ENCODE results near the gene SNRNP200.

The SNRNP200 gene

DNA sequence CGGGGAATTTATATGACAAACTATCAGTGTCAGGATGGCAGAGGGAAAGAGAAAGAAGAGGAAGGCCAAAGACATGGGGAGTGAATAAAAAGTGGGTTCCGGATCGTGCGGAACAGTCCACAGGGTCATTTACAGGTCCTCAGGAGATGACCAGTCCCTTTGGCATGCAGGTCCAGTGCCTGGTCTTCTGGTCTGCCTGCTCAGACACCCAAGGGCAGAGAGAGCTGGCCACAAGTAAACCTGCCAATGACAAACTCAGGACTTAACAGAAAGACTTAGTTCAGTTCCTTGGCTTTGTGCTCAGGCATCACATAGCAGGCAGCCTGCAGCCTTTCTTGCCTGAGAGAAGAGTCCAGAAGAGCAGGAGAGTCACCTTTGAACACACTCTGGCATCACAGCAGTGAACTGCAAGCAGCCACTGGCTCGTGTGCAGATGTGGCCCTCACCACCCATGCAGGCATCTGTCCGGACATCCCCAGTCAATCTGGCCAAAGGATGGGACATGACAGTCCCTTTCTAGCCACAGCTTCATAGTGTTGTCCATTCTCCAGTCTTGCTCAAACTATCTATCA, 53.5 kb downstream of the SNRNP200 start:
- DNase-seq (ENCODE audit: low read depth in 2 of 2) = no peak

DNA sequence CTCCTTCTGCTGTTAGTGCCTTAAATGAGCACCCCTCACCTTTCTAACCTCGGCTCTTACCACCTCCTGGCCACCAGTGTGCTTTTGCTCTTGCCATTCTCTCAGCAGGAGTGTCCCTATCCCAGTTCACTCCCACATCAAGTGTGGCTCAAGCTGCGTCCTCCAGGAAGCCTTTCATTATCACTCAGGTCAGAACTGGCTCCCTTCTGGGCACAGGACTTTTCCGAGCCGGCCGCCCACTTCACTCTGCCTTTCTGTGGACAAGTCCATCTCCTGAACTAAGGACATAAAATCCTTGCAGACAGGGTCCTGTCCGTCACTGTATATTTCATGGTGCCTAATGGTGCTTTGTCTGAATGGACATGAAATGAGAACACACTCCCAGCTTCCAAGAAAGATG, 55.2 kb downstream of the SNRNP200 start:
- no peak for DNase-seq (ENCODE audit: low read depth in 2 of 2)

DNA sequence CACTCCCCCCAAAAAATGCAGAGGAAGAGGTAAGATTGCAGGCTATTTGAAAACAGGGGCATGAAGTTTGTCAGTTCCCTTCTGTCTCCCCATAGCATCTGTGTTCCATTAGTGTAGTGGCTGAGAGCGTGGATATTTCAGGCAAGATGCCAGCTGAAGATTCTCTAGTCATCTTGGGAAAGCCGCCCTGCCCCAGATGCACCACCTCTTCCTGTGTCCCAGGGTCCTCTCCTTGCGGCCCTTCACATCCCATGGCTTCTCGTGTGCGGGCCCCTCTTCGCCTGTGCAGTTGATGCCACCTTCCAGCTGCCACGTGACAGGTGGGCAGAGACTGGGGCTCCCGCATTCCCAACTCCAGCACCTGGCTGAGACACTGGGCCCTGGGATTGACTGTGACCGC, 55.7 kb downstream of the SNRNP200 start:
- no peak for DNase-seq (ENCODE audit: low read depth in 2 of 2)

DNA sequence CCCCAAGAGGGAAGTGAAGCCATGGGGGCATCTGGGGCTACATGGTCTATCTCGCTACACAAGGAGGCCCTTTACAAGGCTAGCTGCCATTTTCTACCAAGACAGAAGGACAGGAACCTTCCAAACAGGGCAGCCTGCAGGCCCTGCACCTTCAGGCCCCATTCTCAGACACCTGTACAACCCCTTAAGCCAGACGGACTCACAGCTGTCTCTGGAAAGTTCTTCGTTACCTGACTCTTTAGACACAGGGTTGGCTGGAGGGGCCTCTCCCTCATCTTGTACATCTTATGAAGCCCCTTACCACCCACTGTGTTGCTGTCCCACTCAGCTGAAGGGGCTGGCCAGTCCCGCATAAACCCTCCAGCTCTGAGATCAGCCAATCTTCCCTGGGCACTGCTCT, 56.7 kb downstream of the SNRNP200 start:
- no peak for DNase-seq (ENCODE audit: low read depth in 2 of 2)

DNA sequence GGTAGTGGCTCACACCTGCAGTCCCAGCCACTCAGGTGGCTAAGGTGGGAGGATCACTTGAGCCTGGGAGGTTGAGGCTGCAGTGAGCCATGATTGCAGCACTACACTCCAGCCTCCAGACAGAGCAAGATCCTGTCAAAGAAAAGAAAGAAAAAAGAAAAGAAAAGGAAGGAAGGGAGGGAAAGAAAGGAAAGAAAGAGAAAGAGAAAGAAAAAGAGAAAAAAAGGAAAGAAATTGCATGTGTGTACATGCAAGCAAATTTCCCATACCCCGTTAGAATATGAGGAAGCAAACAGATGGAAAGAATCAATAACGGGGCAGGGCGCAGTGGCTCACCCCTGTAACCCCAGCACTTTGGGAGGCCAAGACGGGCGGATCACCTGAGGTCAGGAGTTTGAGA, 57.5 kb downstream of the SNRNP200 start:
- no peak for DNase-seq (ENCODE audit: low read depth in 2 of 2)

DNA sequence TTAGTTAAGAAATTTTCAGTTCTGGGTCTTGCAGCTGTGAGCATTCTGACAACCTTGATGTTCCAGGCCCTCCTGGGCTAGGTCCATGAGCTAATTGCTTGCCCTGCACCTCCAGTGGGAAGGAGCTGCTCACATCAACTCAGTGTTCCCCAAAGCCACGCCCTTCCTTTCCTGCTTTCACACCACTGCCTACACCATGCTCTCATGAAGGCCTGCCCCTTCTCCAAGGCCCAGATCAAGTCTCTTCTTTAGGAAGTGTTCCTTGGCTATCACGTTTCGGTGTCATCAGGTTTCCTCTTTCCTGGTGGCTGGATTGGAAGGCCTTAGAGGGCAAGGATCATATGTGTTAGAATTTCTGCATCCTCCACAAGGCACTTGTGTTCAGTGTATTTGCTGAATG, 58.3 kb downstream of the SNRNP200 start:
- no peak for DNase-seq (ENCODE audit: low read depth in 2 of 2)

DNA sequence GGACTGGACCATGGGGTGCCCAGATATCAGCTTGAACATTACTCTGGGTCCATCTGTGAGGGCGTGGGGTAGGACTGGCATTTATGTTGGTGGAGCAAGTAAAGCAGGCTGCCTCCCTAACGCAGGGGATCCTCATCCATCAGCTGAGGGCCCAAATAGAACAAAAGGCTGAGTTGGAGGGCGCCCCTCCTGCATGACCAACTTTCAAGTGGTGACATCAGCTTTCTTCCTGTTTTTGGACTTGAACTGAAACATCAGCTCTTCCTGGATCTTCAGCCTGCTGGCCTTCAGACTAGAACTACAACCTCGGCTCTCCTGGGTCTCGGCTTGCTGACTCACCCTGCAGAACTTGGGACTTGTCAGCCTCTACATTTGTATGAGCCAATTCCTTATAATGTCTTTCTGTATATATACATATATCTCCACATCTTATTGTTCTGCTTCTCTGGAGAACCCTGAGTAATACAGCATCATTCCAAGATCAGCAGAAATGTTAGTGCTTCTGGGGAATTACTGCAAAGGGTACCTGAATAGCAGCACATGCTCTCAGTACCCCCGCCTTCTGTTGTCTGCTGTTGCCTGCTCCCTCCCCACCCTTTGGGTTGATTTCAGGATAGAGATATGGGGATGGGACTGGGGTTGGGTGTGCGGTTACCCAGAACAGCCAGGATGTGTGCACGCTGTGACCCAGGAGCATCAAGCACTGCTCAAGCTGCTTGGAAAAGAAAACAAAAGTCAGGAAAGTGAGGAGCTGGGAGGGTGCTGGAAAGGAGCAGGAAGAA, 59.5 kb downstream of the SNRNP200 start:
- DNase-seq (ENCODE audit: low read depth in 2 of 2) = no peak

DNA sequence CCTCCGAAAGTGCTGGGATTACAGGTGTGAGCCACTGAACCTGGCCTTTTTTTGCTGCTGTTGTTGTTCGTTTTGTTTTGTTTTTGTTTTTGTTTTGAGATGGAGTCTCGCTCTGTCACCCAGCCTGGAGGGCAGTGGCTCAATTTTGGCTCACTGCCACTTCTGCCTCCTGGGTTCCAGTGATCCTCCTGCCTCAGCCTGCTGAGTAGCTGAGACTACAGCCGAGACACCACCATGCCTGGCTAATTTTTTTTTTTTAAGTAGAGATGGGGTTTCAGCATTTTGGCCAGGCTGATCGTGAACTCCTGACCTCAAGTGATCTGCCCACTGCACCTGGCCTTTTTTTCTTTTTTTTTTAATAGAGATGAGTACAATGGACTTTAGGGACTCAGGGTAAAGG, 61.5 kb downstream of the SNRNP200 start:
- no peak for DNase-seq (ENCODE audit: low read depth in 2 of 2)

DNA sequence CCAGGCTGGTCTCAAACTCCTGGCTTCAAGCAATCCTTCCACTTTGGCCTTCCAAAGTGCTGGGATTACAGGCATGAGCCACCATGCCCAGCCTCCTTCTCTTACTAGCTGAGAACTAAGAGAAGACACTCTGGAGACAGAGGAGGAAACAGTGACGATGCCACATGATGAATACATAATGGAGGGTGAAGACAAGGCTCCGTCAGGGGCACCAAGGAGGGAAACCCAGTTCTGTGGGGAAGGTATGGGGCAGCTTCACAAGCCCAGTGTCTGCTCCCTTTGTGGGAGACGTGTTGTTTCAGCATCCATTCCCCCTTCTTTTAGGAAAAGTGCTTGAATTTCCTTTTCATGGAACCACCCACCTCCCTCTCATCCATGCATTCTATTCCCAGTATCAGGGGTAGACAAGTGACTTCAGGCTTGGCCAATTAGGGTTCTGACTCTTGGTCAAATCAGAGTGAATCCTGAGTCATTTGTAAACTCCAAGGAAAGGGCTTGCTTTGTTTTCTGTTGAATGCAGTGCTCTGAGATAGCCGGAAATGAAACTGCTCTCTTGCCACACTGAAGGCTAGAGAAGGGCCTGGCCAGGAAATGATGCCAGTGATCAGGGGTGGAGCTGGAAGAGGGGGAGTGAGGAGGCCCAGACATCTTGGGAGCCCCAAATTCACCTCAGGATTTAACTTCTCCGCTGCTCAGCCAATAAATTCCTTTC, 63.3 kb downstream of the SNRNP200 start:
- DNase-seq (ENCODE audit: low read depth in 2 of 2) = peak in 1 of 2 donors; percentile 21

DNA sequence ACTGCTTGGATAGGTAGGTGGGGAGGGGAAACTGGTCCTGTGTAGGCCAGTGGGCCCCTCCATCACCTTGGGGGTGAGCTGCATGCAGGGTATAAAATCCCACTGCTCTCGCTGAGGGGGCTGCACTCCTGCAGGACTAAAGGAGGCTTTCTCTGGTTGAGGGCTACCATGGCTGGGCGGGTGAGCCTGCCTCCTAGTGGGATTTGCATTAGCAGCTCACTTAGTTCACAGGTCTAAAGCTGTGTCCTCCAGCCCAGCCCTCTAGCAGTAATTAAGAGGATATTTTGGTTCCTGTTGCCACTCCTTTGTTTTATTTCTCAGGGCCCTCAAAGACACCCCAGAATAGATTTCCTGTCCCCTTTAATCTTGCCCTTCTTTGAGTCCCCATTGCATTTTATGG, 64.1 kb downstream of the SNRNP200 start:
- DNase-seq (ENCODE audit: low read depth in 2 of 2) = no peak

DNA sequence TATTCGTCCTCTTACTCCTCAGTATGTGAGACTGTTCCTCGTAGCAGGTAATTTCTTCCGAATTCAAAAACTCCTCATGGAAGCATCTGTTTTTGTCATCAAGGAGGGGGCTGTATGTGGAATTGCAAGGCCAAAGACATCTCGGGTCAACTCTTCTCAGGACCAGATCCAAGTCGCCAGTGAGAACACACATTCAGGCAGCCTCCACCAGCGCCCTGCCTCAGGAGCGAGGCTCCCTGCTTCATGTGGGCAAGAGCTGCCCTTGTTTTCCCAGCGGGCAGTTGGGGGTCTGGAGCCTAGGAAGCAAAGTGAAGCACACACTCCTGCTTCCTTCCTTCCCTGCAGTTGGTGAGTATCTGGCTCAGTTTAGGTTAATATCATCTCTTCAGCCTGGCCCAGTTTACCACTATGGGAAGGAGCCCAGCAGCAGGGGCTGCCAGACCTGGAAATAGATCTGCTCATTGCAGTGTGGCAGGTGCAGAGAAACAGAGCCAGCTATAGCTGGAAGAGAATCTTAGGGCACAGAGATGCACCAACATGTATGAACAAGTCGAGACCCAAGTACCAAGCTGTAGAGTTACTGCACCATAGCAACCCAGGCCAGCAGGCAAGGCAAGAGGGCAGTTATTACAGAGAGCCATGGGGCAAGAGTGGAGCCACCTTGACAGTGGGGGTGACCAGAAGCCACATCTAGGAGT, 64.9 kb downstream of the SNRNP200 start:
- DNase-seq (ENCODE audit: low read depth in 2 of 2) = no peak

DNA sequence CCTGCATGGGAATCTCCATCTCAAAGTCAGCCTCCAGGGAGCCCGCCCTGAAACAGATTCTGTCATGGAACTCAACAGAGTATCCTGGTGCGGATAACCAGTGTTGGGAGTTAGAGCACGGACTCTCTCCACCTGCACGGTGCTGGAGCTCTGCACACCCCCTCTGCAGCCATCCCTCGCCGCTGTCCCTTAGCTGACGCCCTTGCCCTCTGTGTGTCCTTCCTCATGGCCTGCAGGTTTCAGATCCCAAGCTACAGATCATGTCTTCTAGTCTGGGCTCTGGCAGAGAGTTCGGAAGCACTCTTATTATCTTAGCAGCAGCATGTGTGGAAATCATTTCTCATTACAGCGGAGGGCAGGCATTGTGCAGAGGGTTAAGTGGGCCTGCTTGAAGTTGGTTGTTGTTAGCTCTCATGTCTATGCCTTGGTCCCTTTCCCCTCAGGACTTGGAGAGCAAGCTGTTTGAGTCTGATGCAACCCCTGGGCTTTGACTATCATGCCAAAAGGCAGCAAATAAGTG, 65.5 kb downstream of the SNRNP200 start:
- DNase-seq (ENCODE audit: low read depth in 2 of 2) = no peak

DNA sequence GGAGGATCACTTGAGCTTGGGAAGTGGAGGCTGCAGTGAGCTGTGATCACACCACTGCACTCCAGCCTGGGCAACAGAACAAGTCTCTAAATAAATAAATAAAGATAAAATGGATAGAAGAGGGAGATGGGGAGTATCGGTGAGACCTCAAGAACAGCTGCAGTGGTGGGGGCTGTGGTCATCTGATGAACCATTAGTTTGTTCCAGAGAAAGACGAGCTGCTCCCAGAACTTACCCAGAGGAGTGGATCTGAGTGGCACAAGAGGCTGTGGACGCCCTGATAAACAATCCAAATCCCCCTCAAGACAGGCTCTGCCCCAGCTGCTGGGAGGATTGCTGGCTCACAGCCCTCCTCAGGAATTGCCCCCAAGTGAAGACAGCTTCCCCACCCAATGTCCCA, 66.3 kb downstream of the SNRNP200 start:
- DNase-seq (ENCODE audit: low read depth in 2 of 2) = no peak

DNA sequence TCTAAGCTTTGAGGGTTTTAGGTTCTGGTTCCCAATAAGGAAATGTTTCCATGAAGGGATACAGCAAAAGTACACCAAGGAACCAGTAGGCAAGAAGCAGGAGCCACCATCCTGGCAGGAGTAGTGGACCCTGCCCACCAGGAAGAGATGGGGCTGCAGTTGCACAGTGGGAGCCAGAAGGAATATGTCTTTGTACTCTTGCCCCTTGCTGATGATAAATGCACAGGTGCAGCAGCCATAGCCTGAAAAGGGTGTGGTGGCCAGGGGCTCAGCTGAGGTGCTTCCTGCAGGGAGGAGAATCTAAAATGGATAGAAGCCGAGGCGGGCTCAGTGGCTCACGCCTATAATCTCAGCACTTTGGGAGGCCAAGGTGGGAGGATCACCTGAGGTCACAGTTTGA, 67.1 kb downstream of the SNRNP200 start:
- no peak for DNase-seq (ENCODE audit: low read depth in 2 of 2)

DNA sequence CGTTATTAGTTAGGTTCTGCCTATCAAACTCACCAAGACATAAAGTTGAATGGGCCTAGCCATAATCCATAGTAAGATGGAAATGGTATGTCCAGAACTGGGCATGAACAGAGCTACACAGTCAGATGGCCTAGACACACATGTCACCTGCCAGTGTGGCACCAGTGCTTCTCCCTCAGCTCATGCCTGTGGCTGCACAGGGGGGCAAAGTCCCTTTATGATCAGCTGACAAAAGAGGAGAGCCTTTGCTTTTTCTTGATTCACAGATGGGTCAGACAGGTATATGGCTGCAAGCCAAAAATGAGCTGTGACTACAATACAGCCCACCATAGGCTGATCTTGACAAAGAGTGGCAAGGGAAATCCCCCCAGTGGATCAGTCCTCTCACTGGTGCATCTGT, 68.5 kb downstream of the SNRNP200 start:
- no peak for DNase-seq (ENCODE audit: low read depth in 2 of 2)

DNA sequence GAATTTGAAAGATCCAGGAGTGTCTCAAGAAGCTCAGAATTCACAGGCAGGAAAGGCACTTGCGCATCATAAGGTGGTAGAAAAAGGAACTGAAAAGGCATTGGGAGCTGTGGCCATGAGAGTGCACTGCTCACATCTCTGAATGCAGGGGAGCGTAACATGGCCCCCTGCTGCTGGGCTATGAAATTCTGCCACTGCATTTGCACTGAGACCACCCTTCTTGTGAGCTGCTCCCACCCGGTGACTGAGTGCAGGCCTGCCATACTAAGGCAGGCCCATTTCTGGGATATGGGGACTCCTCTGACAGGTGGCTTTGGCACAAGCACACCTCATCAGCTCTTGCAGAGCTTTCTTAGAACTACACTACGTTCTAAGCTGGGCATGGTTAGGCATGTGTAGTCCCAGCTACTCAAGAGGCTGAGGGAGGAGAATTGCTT, 71.4 kb downstream of the SNRNP200 start:
- no peak for DNase-seq (ENCODE audit: low read depth in 2 of 2)

DNA sequence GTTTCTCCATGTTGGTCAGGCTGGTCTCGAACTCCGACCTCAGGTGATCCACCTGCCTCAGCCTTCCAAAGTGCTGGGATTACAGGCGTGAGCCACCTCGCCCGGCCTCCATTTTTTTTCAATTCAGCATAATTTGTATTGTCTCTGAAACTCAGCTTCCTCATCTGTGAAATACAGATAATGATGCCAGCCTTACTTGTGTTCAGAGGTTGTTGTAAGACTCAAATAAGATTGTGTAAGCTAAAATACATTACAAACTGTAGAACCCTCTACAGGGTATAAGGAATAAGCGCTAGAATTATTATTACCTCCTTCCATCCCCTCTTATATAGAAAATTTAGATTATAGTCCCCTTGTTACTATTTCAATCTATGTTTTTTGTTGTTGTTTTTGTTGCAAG, 71.9 kb downstream of the SNRNP200 start:
- no peak for DNase-seq (ENCODE audit: low read depth in 2 of 2)

DNA sequence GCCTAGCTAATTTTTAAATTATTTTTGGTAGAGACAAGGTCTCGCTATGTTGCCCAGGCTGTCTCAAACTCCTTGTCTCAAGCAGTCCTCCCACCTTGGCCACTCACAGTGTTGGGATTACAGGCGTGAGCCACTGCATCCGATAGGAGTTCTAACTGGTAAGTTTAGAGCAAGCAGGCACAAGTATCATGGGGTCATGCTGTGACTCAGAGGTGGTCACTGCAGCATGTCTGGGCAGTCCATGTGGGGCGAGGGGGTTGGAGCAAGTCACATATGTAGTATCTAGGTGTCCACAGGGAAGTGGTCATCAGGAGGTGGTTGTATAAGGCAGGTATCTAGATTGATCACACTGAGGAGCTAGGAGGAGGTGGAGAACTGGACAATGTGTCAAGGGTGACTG, 74.0 kb downstream of the SNRNP200 start:
- no peak for DNase-seq (ENCODE audit: low read depth in 2 of 2)

DNA sequence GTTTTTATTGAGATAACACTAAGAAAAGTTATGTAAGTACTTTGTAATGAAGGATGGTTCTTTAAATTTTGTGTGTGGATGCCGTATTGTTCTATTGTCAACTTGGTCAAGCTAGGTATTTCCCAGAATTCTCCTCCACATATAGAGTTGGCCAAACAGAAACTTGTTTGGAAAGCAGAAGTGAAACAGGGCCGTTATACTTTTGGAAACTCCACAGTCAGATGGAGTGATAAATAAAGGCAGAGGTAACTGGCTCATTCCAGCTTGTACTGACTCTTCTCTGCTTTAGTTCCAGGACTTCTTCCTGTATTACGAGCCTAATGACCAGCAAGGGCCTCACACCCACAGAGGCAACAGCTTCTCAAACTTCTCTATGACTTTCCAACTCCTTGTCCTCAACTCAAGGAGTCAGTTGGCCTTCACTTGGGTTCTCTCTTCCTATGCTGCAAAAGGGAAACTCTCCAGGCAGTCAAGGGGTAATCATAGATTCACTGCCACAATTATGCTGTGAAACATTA, 80.3 kb downstream of the SNRNP200 start:
- no peak for DNase-seq (ENCODE audit: low read depth in 2 of 2)

Measured in stimulated activated CD8-positive, alpha-beta memory T cell treated with anti-CD3 and anti-CD28 coated beads, Interleukin-7, amount 100 ng/mL, for 4 hours (primary cell).